OCI-M2 (cell line): Measurements from ENCODE around the gene PML.
"Not testable (repeated sequence)": the region's sequence is repeated elsewhere in the genome, so short reads cannot be mapped to it uniquely, and the experiment has no call there.

Source experiments
- DNase-seq: peaks from one replicate; lab custom pipeline; 2025; ENCODE audit not compliant: unreplicated experiment; lab: John Stamatoyannopoulos, UW

PML gene

GRCh38 chr15:73959012-73959581 is 35.4 kb upstream of the PML start:
- no peak for DNase-seq

DNA sequence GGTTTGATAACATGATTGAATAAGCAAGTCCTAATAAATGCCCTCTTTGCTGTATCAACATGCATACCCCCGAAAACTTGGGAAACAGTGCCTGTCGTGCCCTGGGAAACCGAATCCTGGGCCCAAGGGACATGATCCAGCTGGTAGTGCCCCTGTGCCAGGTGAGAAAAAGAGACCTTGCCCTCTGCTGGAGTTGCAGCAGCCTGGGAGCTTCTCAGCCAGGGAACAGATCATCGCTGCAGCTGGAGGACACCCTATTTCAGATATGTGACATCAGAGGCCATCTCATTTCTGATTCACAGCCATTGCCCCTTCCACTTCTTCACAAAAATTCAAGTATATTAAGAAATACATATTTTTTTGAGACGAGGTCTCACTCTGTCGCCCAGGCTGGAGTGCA is 34.7 kb upstream of the PML start:
- no peak for DNase-seq

DNA sequence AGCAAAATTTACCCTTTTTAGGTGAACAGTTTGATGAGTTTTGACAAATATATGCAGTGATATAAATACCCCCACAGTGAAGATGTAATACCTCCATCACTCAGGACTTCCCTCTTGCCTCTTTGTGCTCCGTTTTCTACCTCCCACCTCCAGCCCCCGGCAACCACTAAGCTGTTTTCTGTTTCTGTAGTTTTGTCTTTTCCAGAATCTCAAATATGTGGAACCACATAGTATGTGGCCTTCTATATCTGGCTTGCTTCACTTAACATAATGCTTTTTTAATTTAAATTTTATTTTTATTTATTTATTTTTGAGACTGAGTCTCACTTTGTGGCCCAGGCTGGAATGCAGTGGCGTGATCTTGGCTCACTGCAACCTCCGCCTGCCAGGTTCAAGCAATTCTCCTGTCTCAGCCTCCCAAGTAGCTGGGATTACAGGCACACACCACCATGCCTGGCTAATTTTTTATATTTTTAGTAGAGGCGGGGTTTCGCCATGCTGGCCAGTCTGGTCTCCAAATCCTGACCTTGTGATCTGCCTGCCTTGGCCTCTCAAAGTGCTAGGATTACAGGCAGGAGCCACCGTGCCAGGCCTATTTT is 33.9 kb upstream of the PML start:
- DNase-seq, result not testable (repeated sequence)

- no peak for DNase-seq
Measured at GRCh38 chr15:73962433-73962832, 32.1 kb upstream of the PML start.

DNA sequence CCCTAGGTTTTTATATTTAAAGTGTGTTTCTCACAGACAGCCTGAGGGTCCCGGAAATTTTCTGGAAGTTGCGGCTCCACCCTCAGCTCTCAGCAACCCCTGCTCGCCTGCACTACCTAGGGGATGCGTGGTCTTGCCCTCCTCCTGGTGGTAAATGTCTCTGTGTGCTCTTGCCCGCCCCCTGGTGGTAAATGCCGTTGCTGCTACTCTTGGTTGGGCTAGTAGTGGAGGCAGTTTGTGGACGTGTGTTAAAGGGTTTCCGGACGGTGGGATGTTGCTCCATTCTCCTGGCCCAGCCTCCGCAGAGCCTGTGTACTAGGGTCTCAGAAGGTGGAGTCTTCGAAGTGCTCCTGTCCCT is 29.8 kb upstream of the PML start:
- no peak for DNase-seq

GRCh38 chr15:73965094-73965757 is 29.3 kb upstream of the PML start:
- DNase-seq, result no peak

- no peak for DNase-seq
Measured at GRCh38 chr15:73965758-73966113, 28.8 kb upstream of the PML start.

DNA sequence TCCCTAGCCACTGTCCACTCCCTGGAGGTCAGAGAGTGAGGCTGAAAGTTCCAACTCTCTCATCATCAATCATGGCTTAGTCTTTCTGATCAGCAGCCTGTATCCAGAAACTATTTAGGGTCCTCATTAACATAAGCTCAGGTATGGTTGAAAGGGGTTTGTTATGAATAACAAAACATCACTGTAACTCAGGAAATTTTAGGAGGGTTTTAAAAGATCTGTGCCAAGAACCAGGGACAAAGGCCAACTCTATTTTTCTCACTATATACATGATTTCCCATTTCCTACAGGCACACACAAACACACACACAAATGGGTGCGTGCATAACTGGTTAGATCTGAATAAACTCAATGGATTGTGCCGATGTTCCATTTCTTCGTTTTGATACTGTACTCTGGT is 26.1 kb upstream of the PML start:
- DNase-seq, result no peak

DNA sequence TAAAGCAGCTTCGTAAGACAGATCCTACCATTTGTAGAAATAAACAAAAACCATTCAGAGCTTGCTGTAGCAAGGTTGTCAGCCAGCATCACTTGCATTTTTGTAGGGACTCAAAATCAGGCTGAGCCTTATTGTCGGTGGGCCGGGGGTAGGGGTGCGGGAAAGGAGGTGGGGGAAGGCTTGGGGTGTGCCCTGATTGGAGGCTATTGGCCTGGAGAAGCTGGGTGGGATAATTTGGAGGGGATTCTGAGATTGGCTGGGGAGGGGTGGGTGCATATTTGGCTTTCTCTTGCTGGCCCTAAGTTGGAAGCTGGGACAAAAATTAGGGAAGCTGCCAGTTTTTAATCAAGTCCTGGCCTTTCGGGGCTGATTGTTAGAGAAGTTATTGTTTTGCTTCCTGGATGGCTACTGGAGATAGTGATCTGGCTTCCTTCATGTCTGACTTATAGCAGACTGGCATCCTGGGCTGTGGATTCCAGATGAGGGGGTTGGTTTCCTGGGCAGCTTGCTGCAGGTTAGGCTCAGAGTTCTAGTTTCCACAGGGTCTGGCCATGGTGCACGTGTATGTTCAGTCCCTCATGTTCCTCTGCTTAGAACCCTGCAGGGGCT is 25.3 kb upstream of the PML start:
- no peak for DNase-seq

DNA sequence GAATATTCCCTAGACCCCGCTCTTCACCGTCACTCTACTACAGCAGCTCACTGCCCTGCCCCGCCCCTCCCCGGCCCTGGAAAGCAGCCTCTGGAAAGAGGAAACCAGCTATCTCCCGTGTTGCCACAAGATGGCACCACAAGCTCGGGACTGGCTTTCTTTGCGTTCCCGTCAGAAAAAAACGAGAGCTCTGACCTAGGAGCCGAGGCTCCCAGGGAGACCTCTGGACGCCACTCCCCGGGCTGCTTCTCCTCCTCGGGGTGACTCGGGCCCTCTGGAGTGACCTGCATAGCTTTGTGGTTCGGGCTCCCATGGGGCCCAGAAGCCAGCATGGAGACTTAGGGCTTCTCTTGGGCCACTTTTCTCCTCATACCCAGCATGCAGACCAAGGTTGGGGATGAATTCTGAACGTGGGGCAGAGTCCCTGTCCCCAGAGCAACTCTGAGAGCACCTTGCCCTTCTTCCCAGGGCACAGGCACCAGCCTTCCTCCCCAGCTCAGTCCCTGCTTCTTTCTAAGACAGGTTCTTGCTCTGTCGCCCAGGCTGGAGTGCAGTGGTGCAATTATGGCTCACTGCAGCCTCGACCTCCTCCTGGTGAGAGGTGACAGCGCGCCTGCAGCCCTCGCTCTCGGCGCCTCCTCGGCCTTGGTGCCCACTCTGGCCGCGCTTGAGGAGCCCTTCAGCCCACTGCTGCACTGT is 21.4 kb upstream of the PML start:
- peak; percentile 24 for DNase-seq

GRCh38 chr15:73973683-73974200 is 20.8 kb upstream of the PML start:
- DNase-seq, result not testable (repeated sequence)

DNA sequence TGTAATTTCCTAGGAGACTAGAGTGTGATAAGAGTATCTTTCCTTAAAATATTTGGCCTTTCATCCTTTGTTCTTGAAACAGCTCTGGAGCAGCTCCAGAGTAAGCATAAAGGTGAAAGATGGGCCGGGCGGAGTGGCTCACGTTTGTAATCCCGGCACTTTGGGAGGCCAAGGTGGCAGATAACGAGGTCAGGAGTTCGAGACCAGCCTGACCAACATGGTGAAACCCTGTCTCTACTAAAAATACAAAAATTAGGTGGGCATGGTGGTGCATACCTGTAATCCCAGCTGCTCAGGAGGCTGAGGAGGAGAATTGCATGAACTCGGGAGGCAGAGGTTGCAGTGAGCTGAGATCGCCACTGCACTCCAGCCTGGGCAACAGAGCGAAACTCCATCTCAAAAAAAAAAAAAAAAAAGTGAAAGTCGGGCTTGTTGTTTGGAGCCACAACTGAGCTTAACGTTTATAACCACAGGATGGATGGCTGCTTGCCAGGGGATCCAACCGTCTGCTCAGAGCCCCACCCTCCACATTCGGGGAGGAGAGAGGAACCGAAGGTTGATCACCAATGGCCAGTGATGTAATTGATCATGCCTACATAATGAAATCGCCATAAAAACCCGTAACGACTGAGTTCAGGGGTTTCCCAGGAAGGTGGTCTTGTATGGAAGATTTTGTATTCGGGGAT is 18.9 kb upstream of the PML start:
- not testable (repeated sequence) for DNase-seq

GRCh38 chr15:73978896-73979295 is 15.6 kb upstream of the PML start:
- no peak for DNase-seq

- DNase-seq, result no peak
Measured at GRCh38 chr15:73979636-73980035, 14.9 kb upstream of the PML start.

- no peak for DNase-seq
Measured at GRCh38 chr15:73981761-73982221, 12.7 kb upstream of the PML start.

- no peak for DNase-seq
Measured at GRCh38 chr15:73982222-73982962, 12.1 kb upstream of the PML start.

DNA sequence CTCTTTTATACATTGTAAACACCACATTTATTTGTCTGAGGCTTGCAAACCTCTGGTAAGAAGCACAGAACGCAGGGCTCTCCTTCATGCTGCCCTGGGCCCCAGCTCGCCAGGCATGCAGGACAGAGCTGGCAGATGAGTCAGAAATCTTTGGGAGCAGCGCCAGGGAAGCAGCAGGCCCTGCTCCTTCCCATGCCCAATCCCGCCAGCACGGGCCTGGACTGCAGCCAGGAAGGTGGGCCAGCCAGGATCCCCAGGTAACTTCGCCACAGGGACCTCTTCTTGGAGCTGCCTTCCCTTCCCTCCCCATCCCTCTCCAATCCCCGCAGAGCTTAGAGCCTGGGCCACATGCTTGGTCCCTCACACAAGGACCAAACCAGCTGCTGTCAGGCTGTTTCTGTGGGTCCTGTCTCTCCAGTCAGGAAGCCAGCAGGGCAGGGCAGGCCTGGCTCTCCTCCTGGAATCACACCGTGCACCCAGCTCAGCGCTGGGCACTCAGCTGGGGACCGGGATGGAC is 11.2 kb upstream of the PML start:
- no peak for DNase-seq

DNA sequence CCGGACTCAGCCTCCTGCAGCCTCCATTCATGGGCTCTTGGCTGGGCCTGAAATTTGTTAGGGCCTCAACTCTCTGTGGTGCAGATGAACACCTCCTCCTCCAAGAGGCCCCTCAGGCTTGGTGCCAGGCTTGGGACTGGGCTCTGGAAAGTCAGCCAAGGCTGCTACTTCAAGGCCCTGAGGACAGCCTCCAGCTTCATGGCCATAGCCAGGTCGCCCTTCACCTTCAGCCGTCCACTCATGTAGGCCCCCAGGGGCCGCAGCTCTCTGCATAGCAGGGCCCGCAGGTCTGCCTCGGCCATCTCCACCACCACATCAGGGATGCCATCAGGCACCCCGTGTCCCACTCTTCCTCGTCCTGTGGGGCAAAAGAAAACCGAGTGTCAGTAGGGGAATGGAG is 10.7 kb upstream of the PML start:
- no peak for DNase-seq

GRCh38 chr15:73984208-73984979 is 10.1 kb upstream of the PML start:
- DNase-seq, result no peak
